Keratinocyte (primary cell): ENCODE data around the gene WWC1.

ENCODE experiments used
- EZH2 ChIP-seq: IDR thresholded peaks from one replicate; pipeline ENCODE4 v1.6.1; 2012; ENCODE audit warnings: inconsistent platforms, mild to moderate bottlenecking, low read length, moderate library complexity
- TF ChIP-seq, protein P1 (sequence below), 3 experiments: IDR thresholded peaks in 1 of 3; conservative IDR thresholded peaks in 1 of 3; optimal IDR thresholded peaks in 1 of 3; 2 replicates in 2 of 3; 3 replicates in 1 of 3; pipeline versions ENCODE3 to v1.5.1; 2011; ENCODE audit warnings: low read length in 3 of 3, mild to moderate bottlenecking in 3 of 3, moderate library complexity in 2 of 3, control low read depth in 1 of 3, inconsistent platforms in 1 of 3; ENCODE audit not compliant: insufficient read depth in 2 of 3; ENCODE audit errors: extremely low read depth in 1 of 3

DNA sequence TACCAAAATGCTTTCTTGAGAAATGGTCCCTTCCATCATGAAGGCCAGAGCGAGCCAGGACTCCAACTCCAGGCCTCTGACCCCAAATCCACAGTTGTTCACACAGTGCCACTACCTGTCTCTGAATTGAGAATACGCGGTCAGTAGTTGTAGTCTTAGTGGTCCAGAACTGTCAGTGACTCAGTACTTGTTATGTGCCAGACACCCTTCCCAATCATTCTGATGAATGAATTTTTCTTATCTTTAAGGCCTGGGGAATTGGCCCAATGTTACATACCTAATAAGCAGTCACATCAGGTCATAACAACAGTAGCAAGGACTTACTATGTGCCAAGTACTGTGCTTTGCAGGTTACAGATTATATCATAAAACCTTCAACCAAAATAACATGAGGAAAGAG, 122.2 kb downstream of the WWC1 start:
- TF ChIP-seq, protein P1, sequence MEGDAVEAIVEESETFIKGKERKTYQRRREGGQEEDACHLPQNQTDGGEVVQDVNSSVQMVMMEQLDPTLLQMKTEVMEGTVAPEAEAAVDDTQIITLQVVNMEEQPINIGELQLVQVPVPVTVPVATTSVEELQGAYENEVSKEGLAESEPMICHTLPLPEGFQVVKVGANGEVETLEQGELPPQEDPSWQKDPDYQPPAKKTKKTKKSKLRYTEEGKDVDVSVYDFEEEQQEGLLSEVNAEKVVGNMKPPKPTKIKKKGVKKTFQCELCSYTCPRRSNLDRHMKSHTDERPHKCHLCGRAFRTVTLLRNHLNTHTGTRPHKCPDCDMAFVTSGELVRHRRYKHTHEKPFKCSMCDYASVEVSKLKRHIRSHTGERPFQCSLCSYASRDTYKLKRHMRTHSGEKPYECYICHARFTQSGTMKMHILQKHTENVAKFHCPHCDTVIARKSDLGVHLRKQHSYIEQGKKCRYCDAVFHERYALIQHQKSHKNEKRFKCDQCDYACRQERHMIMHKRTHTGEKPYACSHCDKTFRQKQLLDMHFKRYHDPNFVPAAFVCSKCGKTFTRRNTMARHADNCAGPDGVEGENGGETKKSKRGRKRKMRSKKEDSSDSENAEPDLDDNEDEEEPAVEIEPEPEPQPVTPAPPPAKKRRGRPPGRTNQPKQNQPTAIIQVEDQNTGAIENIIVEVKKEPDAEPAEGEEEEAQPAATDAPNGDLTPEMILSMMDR (optimal IDR thresholded peaks at IDR 0.05 in 1 of 3, IDR thresholded peaks at IDR 0.05 in 1 of 3, conservative IDR thresholded peaks at IDR 0.05 in 1 of 3; ENCODE audit: extremely low read depth in 1 of 3, insufficient read depth in 2 of 3, low read length in 3 of 3): no peak
- no peak for TF ChIP-seq EZH2
